Kidney epithelial cell (primary cell): ENCODE measurements around the gene TNFAIP8L3. TPM values are rescaled to one million over a fixed set of nuclear protein-coding genes. Genes with fewer than 3 reads are reported as not detected.

ENCODE experiments used
- DNase-seq: peaks from one replicate; pipeline ENCODE4 v3.0.0-alpha.2; 2010; ENCODE audit warnings: low read depth
- H3K27me3 ChIP-seq: 2 replicates; pipeline ENCODE4 v1.6.0; 2011; ENCODE audit warnings: low read length; ENCODE audit not compliant: control insufficient read depth, insufficient read depth
- H3K36me3 ChIP-seq: 2 replicates; pipeline ENCODE4 v1.5.1; 2011; ENCODE audit warnings: low read length; ENCODE audit not compliant: control insufficient read depth, insufficient read depth
- H3K4me3 ChIP-seq: 2 replicates; pipeline ENCODE4 v1.5.1; 2011; ENCODE audit warnings: low read depth, mild to moderate bottlenecking, control low read depth, low read length
- total RNA-seq: library from RNA; depleted of rRNA; stranded (reverse); fragments of >200 nt; gene quantifications from 2 replicates; pipeline ENCODE4 v1.2.3, GENCODE V29; 2015
- TF ChIP-seq, protein P1 (sequence below): IDR thresholded peaks from 2 replicates; pipeline ENCODE4 v1.5.1; 2011; ENCODE audit warnings: mild to moderate bottlenecking, moderate library complexity, low read length, control low read depth, inconsistent platforms; ENCODE audit not compliant: insufficient read depth, poor library complexity, severe bottlenecking

TNFAIP8L3 gene
- total RNA-seq, 1 donor from 2014 or later: 0.92 TPM

- no peak for DNase-seq
- Histone ChIP-seq H3K27me3 (no peaks in the 10 kb centered on the region), H3K36me3 (no peaks in the 10 kb centered on the region), H3K4me3 (no peak overlapping the region)
- TF ChIP-seq, protein P1, sequence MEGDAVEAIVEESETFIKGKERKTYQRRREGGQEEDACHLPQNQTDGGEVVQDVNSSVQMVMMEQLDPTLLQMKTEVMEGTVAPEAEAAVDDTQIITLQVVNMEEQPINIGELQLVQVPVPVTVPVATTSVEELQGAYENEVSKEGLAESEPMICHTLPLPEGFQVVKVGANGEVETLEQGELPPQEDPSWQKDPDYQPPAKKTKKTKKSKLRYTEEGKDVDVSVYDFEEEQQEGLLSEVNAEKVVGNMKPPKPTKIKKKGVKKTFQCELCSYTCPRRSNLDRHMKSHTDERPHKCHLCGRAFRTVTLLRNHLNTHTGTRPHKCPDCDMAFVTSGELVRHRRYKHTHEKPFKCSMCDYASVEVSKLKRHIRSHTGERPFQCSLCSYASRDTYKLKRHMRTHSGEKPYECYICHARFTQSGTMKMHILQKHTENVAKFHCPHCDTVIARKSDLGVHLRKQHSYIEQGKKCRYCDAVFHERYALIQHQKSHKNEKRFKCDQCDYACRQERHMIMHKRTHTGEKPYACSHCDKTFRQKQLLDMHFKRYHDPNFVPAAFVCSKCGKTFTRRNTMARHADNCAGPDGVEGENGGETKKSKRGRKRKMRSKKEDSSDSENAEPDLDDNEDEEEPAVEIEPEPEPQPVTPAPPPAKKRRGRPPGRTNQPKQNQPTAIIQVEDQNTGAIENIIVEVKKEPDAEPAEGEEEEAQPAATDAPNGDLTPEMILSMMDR: no peak
Observed at GRCh38 chr15:51053571-51053970, 41.1 kb downstream of the TNFAIP8L3 start.

DNA sequence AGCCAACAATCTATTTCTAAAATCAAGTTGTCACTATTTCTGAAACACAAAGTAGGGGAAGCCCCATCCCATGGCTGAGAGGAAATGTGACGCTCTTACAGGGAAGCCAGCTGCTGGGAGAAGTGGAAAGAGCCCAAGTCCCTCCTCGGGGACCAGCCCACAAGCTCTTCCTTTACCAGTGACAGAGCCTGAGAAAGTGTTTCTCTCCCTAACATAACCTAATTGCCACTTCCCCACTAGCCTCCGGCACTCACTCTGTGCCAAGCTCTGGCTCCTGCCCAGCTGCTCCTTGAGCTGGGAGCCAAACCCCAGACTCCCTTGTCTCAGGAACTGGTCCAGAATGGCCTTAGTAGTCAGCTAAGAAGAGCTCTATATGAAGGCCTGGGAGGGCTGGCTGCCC is 42.9 kb downstream of the TNFAIP8L3 start:
- TF ChIP-seq, protein P1: no peak
- H3K36me3 ChIP-seq: no peaks in the 10 kb centered on the region
- no peaks in the 10 kb centered on the region for H3K27me3 ChIP-seq
- no peak overlapping the region for H3K4me3 ChIP-seq
- DNase-seq: no peak

GRCh38 chr15:51049081-51049480 is 45.6 kb downstream of the TNFAIP8L3 start:
- no peak for DNase-seq
- H3K27me3 ChIP-seq: no peaks in the 10 kb centered on the region
- no peak overlapping the region for H3K4me3 ChIP-seq
- TF ChIP-seq, protein P1: no peak
- no peaks in the 10 kb centered on the region for H3K36me3 ChIP-seq

GRCh38 chr15:51048308-51048707 is 46.4 kb downstream of the TNFAIP8L3 start:
- Histone ChIP-seq H3K27me3 (no peaks in the 10 kb centered on the region), H3K36me3 (no peaks in the 10 kb centered on the region), H3K4me3 (no peak overlapping the region)
- TF ChIP-seq, protein P1: no peak
- DNase-seq: no peak

DNA sequence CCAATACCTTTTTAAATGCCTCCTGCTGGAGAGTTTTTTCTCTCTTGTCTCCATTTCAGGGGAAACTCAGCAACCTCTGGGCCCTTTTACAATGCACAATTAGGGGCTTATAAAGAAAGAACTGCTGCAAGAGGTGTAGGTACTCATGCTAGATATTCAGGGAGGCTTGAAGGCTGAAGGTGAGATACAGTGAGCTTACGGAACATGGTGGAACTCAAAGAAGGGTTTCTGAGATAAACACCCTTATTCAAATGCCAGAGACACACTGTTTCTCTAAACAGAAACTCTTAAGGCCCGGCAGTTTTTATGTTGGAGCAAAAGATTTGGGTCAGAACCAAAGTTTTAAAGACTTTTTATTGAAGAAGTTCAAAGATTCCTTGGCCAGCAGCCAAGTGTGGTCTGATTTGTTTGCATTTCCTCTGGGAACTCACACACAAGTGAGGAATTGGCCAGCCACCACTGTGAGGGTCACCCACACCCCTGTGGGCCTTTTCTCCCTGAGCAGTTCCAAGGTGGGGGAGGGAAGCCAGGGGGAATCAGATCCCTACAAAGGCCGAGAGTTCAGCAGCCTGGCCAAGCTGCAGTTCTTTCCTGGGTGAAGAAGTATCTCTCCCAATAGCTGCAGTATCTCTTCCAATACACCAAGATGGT is 47.8 kb downstream of the TNFAIP8L3 start:
- TF ChIP-seq, protein P1: no peak
- no peak for DNase-seq
- Histone ChIP-seq H3K36me3 (no peaks in the 10 kb centered on the region), H3K27me3 (no peaks in the 10 kb centered on the region), H3K4me3 (no peak overlapping the region)

- Histone ChIP-seq H3K27me3 (no peaks in the 10 kb centered on the region), H3K36me3 (no peaks in the 10 kb centered on the region), H3K4me3 (no peak overlapping the region)
- no peak for DNase-seq
- TF ChIP-seq, protein P1: no peak
Observed at GRCh38 chr15:51046016-51046415, 48.7 kb downstream of the TNFAIP8L3 start.
